Middle frontal gyrus (tissue), 1 donor: ENCODE data around the gene SRP19.
"Not testable (repeated sequence)": the region's sequence is repeated elsewhere in the genome, so short reads cannot be mapped to it uniquely, and the experiment has no call there.

Experiments used
- DNase-seq: peaks from one replicate; pipeline ENCODE4 v3.0.0-alpha.2; 2015; ENCODE audit warnings: low spot score; ENCODE audit errors: extremely low spot score

The SRP19 gene

GRCh38 chr5:112870966-112871365, 9.9 kb downstream of the SRP19 start:
- DNase-seq, result no peak

DNA sequence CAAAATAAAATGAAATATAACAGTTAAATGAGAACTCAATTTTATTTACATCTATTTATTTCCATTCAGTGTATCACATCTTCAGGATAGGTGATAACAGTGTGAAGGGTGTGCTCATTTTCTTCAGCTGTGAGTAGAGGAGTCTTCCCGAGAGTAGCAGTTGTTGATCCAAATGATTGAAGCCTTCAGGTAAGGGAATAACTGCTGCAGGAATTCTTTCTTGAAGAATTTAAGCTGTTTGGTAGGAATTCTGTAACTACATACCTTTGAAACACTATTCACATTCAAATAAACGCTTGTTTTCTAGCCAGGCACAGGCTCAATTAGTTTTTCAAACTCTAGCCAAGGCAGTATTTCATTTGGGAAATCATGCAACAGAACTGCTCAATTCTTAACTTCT, 15.3 kb downstream of the SRP19 start:
- no peak for DNase-seq

GRCh38 chr5:112878101-112878500, 17.0 kb downstream of the SRP19 start:
- DNase-seq, result no peak

DNA sequence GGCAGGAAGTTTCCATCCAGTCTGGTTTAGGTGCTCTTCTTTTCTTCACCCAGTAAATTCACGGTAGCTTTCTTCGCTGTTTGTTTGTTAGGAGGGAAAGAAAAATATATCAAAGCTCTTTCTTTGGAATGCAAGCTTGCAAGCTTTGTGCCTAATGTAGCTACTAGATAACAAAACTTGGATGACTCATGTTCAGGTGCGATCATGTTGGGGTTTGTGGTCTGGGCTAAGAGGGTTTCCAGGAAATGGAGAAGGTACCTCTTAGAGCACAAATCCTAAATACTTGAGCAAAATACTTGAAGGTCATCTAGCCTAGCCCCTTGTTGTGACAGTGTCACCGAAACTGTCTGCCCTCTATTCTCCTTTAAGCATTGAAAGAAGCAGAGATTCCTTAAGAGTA, 17.7 kb downstream of the SRP19 start:
- DNase-seq, result no peak

DNA sequence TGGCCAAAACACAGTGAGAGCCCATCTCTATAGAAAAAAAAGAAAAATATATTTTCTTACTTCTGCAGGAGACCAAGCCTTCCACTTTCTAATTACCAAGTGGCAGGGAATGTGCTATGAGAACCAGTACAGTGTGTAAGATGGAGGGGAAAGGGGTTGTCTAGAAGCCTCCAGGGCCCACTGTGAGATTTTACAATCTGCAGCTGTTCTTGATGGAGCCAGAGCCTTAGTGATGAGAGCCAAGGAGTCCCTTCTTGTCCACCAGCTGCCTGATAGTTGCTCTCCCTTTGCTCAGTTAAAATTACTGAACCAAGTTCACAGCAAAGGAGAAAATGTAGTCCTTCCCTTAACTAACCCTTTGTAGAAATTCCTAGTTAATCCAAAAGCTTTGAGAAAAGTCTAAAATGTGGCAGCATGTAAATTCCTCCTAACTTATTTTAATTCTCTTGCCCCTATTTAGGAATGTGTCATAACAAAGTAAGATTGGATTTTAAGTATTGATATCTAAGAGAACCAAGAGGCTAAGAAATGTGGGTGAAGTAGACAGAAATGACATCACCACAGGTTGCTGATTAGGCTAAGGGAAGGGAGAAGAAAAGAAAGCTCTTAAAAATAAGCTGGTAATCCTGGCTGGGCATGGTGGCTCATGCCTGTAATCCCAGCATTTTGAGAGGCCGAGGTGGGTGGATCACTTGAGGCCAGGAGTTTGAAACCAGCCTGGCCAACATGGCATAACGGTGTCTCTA, 19.3 kb downstream of the SRP19 start:
- no peak for DNase-seq

- no peak for DNase-seq
These were observed 22.1 kb downstream of the SRP19 start for GRCh38 chr5:112883192-112883591.

DNA sequence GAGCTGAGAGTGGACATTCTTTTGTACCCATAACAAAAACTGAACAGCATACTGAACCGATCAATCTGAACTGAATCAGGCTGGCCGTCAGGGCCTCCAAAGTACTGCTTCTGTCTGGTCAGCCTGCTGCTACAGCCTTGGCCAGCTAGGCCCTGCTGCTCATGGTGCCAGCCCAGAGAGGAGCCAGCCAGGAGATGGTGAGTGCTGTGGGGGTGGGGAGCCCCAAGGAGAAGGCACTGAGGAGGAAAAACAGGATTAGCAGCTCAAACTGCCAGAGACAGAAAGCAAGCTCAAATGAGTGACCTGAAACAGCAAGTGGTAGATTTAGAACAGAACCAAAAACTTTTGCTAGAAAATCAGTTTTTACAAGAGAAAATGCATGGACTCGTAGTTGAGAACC, 23.9 kb downstream of the SRP19 start:
- no peak for DNase-seq

DNA sequence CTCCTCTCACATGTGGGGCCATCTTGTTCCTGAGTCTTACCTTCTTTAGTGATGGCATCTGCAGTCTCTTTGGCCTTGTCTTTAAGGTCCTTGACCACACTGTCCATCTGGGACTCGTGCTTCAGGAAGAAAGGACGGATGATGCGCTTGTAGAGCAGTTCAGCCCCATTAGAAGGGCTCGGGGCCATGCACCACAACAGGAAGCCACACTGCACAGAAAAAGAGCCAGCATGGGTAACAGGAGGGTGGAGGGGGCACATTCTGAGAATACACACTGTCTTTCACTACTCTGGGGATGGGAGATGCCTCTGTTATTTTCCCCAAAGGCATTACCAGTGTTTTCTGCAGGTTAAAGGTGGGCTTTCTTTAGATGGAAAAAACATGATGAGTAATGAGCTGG, 25.9 kb downstream of the SRP19 start:
- DNase-seq, result no peak

DNA sequence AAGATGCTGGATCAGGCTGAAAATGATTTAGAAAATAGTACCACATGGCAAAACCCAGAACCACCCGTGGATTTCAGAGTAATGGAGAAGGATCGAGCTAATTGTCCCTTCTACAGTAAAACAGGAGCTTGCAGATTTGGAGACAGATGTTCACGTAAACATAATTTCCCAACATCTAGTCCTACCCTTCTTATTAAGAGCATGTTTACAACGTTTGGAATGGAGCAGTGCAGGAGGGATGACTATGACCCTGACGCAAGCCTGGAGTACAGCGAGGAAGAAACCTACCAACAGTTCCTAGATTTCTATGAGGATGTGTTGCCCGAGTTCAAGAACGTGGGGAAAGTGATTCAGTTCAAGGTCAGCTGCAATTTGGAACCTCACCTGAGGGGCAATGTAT, 31.0 kb downstream of the SRP19 start:
- not testable (repeated sequence) for DNase-seq

- DNase-seq, result no peak
These were observed 31.7 kb downstream of the SRP19 start for GRCh38 chr5:112892776-112893175.

- DNase-seq, result no peak
These were observed 34.6 kb downstream of the SRP19 start for GRCh38 chr5:112895682-112896081.

GRCh38 chr5:112902561-112902960, 41.5 kb downstream of the SRP19 start:
- DNase-seq, result no peak

- DNase-seq, result not testable (repeated sequence)
These were observed 43.9 kb downstream of the SRP19 start for GRCh38 chr5:112904996-112905395.

- DNase-seq, result no peak
These were observed 45.5 kb downstream of the SRP19 start for GRCh38 chr5:112906637-112907036.

DNA sequence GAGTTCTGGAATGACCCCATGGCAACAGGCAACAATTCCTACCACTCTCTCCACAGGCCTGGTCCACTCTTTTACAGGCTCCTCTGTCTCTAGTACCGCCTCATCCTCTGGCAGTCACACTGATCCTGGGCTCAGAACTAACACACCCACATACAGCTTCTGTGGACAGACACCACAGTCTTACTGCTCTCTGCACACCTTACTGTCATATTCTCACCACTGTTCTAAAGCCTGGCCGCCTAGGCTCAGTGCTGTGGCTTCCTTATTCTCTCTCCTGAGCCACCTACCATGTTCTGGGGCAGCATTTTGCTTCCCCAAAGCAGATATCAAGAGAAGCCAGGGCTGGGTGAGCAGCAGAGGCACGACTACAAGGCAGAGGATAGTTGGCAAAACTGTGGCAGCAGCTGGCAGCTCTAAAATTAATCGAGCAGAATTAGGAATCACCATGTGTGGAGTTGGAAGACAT, 46.1 kb downstream of the SRP19 start:
- peak; percentile 54 for DNase-seq

DNA sequence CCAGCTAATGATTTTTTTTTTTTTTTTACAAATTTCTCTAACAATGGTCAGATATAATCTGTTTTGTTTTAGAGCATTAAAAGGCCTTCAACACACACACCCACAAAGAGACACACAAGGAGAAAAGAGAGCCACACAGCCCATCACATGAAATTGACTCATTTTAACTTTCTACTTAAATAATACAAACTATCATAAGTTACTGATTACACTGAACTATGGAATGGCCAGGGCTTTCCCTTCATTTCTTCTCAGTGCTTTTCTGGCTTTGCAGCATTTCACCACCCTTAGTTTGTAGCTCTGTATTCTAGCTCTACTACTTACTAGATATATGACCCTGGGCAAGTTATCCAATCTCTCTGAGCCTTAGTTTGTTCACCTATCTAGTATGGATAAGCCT, 47.8 kb downstream of the SRP19 start:
- no peak for DNase-seq

DNA sequence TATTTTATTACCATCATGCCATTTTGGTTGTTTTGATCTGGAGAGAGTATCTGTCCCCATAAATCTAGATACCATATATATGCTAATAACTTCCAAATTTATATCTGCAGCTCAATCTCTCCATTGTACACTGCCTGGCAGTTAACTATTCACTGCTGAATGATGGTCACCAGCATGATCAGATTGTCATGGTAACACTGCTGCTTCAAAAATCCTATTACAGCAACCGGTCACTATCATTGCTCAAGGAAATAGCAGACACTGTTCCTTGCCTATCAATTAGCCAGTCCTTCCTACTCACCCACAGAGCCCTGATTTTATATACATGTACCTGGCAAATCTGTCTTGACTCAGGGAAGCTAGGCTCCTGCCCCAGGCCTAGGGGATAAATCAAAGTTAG, 49.4 kb downstream of the SRP19 start:
- DNase-seq, result no peak

DNA sequence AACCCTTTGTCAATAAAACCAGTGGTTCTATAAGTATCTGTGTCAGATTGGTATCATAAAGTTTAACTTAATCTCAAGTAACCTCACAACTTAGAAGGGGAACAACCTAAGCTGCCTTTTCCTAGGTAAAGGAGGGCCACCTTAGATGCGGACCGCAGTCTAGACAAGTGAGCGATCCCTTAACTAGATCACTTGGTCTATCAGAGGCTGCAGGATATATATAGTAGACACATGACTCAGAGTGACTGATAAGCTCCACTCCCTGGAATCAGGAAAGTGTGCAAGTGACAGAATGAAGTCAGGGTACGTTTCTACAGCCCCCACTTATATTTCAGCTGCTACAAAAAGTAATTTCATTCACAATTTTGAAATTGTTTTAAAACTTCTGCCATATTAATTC, 53.5 kb downstream of the SRP19 start:
- DNase-seq, result no peak

DNA sequence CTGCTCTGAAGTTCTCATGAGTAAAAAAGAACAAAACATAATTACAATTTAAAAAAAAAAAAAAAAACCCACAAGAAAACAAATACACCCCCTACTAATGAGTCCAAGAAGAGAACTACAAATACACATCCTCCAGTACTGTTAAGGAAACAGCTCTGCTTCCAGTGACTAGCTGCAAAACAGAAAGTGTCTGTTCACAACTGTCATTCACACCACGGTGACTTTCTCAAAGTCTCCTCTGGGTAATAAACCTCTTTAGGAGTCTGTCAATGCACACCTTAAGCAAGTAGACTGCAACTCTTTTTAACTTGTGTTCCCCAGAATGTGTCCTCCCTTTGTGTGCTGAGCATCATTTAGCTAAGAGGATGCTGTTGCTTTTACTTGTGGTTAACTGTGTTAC, 54.7 kb downstream of the SRP19 start:
- no peak for DNase-seq

- DNase-seq, result no peak
These were observed 56.4 kb downstream of the SRP19 start for GRCh38 chr5:112917453-112917995.

GRCh38 chr5:112918136-112918535, 57.0 kb downstream of the SRP19 start:
- DNase-seq, result no peak

- no peak for DNase-seq
These were observed 57.6 kb downstream of the SRP19 start for GRCh38 chr5:112918679-112919078.
